Pancreas (tissue), 10 donors: ENCODE results near the gene SASH1. TPM values are rescaled to one million over a fixed set of nuclear protein-coding genes. Genes with fewer than 3 reads are reported as not detected.

Experiments
- ATAC-seq, 4 donors: fragments of 200-7000 bp; cut with Tn5 transposase; one replicate each; pipeline versions ENCODE4 v1.8.0 to v1.9.1; 2020; ENCODE audit warnings: mild to moderate bottlenecking in 4 of 4, moderate library complexity in 4 of 4
- DNase-seq, 6 donors: peaks; one replicate each; pipeline ENCODE4 v3.0.0-alpha.2; 2020
- FAIRE-seq: peaks from 2 replicates; lab custom pipeline; 2012; peaks lifted over from hg19 to GRCh38; lab: Jason Lieb, UNC
- H3K27ac ChIP-seq, 4 donors: fragments of 200-600 bp; sonication (generic); 1 replicate in 3 of 4; 2 replicates in 1 of 4; pipeline versions ENCODE4 v1.5.0 to v1.8.0; 2020
- H3K27me3 ChIP-seq, 4 donors: fragments of 200-600 bp; one replicate each; pipeline ENCODE4 v1.8.0; 2021
- H3K36me3 ChIP-seq, 3 donors: fragments of 200-600 bp; sonication (generic) in 1 of 3; one replicate each; pipeline versions ENCODE4 v1.5.0 to v1.8.0; 2020 to 2021
- H3K4me1 ChIP-seq, 3 donors: fragments of 200-600 bp; one replicate each; pipeline ENCODE4 v1.8.0; 2021
- H3K4me3 ChIP-seq, 4 donors: fragments of 200-600 bp; sonication (generic) in 2 of 4; one replicate each; pipeline versions ENCODE4 v1.5.0 to v1.8.0; 2020 to 2021
- H3K9me3 ChIP-seq, 4 donors: fragments of 200-600 bp; one replicate each; pipeline ENCODE4 v1.8.0; 2021
- CTCF ChIP-seq, 4 donors: fragments of 200-600 bp; sonication (generic) in 3 of 4; IDR thresholded peaks; one replicate each; pipeline versions ENCODE4 v1.5.0 to v1.8.0; 2021; ENCODE audit warnings: antibody characterized with exemption in 4 of 4
- WGBS, 2 donors: extraction: QIAGEN DNeasy Blood & Tissue Kit; methylation state at CpG; one replicate each; pipeline ENCODE4 v1.1.7; 2013; 5-methylcytosine and 5-hydroxymethylcytosine counted together
- intact Hi-C, 3 donors: fragments of 100-400 bp; cut with DNase I; formaldehyde crosslinking; loops; one replicate each; pipeline versions ENCODE4 v1.11.1 to v1.14.2; 2022
- polyA plus RNA-seq, 2 donors: library from polyadenylated mRNA; stranded (reverse); fragments of 200-250 nt; gene quantifications; one replicate each; pipeline ENCODE4 v1.2.3, GENCODE V29; 2013
- total RNA-seq, 6 donors: library from RNA; stranded (reverse); fragmentation: NEBNext Ultra II Directional in 4 of 6; extraction: Animal tissue kit (Norgen Biotek cat#: 25700) in 4 of 6; gene quantifications; one replicate each; pipeline versions ENCODE4 v1.2.1 to v1.2.4, GENCODE V29; 2021 to 2023
- donor health status: healthy with polysubstance abuse.
- donor health status: DM: no; HTN: no; CAD: no; lungs with moderate emphysema.
- donor health status: DM: no; HTN: no; CAD: no.
- donor health status: control.
- donor health status: control.
- donor health status: Bipolar disorder and iron deficiency.
- donor health status: DM: yes; HTN: yes; CAD: no.
- donor health status: DM: no; HTN: no; CAD: no.
- donor health status: DM: no; HTN: no; CAD: no.
- donor health status: DM: yes; HTN: yes; CAD: no.

SASH1 gene
- total and polyA plus RNA-seq, 8 donors, result 5.1 to 15.3 (median 8.9) TPM

DNA sequence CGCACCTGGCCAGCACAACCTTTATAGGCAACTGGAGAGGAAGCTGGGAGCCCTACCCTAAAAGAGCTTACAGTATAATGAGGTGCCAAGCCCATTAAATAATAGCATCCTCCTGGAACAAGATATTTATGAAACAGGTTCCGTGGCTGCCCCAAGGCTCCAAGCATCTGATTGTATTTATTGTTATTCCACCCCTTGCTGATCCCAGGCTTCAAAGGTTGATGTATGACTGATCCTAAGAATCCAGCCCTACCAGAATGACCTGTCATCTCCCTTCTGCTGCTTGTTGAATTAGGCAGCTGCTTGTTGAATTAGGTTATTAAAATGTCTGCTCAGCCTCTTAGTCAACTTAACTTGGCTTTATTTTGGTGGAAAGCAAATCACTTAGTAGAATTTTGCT, 35.2 kb upstream of the SASH1 start:
- no peaks in the 10 kb centered on the region for H3K9me3 ChIP-seq
- TF ChIP-seq CTCF (IDR thresholded peaks at IDR 0.05), result no peak
- H3K27me3 ChIP-seq, result no peaks in the 10 kb centered on the region
- DNase-seq (no peak), FAIRE-seq (no peak), ATAC-seq (peak in 1 of 4 donors; percentile 56)
- intact Hi-C loops, result no loop called here
- H3K36me3 ChIP-seq, result no peaks in the 10 kb centered on the region
- H3K4me3 ChIP-seq, result no peak overlapping the region
- H3K27ac ChIP-seq, result no peak overlapping the region
- WGBS, 2 donors, result 82 to 83% methylated on average over 2 of the region's 2 CpGs
- H3K4me1 ChIP-seq, result no peaks in the 10 kb centered on the region

DNA sequence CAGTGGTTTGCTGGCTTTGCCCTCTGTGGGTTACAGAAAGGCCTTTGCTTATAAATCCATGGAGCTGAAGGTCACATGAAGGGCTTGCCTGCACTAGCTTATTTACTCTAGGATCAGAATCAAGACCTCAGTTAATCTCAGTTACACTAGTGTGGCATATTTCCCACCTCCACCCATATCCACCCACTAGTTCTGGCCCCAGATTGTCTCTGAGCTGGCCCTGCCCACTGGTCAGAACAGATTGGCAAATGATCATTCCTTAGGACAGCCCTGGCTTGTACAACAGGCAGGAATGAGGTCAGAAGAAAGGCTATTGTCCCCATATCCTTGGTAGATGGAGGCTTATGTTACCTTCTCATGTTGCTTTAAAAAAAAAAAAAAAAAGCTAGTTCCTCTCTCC, 33.3 kb upstream of the SASH1 start:
- intact Hi-C loops, result no loop called here

DNA sequence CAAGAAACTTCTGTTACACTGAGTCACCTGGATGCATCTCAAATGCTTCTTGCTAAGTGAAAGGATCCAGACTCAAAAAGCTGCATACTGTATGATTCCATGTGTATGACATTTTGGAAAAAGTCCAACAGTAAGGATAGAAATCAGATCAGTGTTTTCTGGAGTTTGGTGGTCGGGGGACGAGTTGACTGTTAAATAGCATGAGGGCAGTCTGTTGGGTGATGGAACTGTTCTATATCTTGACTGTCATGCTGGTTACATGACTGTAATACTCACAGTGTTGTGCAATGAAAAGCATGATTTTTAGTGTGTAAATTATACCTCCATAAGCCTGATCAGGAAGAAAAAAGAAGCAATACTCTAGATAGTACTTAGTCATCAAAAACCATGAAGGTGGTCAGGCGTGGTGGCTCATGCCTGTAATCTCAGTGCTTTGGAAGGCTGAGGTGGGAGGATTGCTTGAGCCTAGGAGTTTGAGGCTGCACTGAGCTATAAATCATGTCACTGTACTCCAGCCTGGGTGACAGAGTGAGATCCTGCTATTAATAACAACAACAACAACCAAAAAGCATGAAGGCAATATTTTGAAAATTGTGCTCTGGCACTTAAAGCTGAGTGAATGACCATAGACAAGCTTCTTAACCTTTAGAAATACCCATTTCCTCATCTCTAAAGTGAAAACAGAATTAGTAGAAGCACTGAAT, 30.5 kb upstream of the SASH1 start:
- Histone ChIP-seq H3K27ac (no peak overlapping the region), H3K36me3 (no peaks in the 10 kb centered on the region), H3K4me3 (no peak overlapping the region), H3K4me1 (peaks cover 0 to 4% (median 0%) of the 10 kb centered on the region in 3 donors), H3K27me3 (no peaks in the 10 kb centered on the region), H3K9me3 (no peaks in the 10 kb centered on the region)
- FAIRE-seq, result no peak
- intact Hi-C loops, result no loop called here
- ATAC-seq, result no peak
- DNase-seq, result no peak
- WGBS, 2 donors, result 57 to 64% methylated on average over 3 of the region's 3 CpGs
- TF ChIP-seq CTCF (IDR thresholded peaks at IDR 0.05), result no peak

More for the DNA sequence above, 33.3 kb upstream of the SASH1 start:
- no peaks in the 10 kb centered on the region for H3K9me3 ChIP-seq
- TF ChIP-seq CTCF (IDR thresholded peaks at IDR 0.05), result no peak
- H3K27ac ChIP-seq, result no peak overlapping the region
- no peaks in the 10 kb centered on the region for H3K27me3 ChIP-seq
- no peak for FAIRE-seq
- no peaks in the 10 kb centered on the region for H3K4me1 ChIP-seq
- no peak for DNase-seq
- no peak overlapping the region for H3K4me3 ChIP-seq
- no peaks in the 10 kb centered on the region for H3K36me3 ChIP-seq
- no peak for ATAC-seq

DNA sequence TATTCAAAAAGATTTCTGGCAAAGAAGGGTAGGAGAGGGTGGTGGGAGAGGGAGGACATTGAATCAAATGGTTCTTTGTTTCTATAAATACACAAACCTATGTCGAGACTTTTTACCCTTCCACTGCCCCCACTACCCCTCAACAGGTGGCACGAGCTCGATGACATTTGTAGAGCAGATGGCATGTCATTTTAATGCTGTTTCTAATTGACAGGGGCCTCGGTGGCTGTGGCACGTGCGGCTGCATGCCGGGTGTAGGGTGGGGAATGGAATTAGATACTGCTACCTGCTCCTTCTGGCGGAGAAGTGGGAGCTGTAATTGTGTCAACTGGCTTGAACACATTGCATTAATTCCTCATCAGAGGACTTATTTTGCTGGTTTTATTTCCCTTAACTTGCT, 29.1 kb upstream of the SASH1 start:
- Histone ChIP-seq H3K9me3 (no peaks in the 10 kb centered on the region), H3K36me3 (no peaks in the 10 kb centered on the region), H3K4me3 (no peak overlapping the region), H3K27ac (no peak overlapping the region), H3K4me1 (peaks cover 0 to 4% (median 0%) of the 10 kb centered on the region in 3 donors), H3K27me3 (no peaks in the 10 kb centered on the region)
- WGBS, 2 donors, result 50 to 66% methylated on average over 8 of the region's 8 CpGs
- TF ChIP-seq CTCF (IDR thresholded peaks at IDR 0.05), result no peak
- FAIRE-seq (no peak), DNase-seq (no peak), ATAC-seq (no peak)
- intact Hi-C loops, result no loop called here

GRCh38 chr6:148316308-148316707, 26.3 kb upstream of the SASH1 start:
- no peaks in the 10 kb centered on the region for H3K9me3 ChIP-seq
- WGBS, 2 donors, result 30 to 32% methylated on average over 5 of the region's 5 CpGs
- TF ChIP-seq CTCF (IDR thresholded peaks at IDR 0.05), result no peak
- ATAC-seq (peak; percentile 55 to 78 (median 62)), DNase-seq (peak in 3 of 6 donors; percentile 10 to 47 (median 20)), FAIRE-seq (no peak)
- H3K4me3 ChIP-seq, result no peak overlapping the region
- intact Hi-C loops, result no loop called here
- H3K27me3 ChIP-seq, result no peaks in the 10 kb centered on the region
- no peaks in the 10 kb centered on the region for H3K36me3 ChIP-seq
- H3K27ac ChIP-seq, result no peak overlapping the region
- peaks cover 0 to 4% (median 0%) of the 10 kb centered on the region in 3 donors for H3K4me1 ChIP-seq
